Vagina (tissue), 2 donors: ENCODE data around the gene CORO2B. TPM values are rescaled to one million over a fixed set of nuclear protein-coding genes. Genes with fewer than 3 reads are reported as not detected.
A peak's percentile ranks its signal among the peaks of the same experiment; 100 is the strongest.
"Not testable (repeated sequence)": the region's sequence is repeated elsewhere in the genome, so short reads cannot be mapped to it uniquely, and the experiment has no call there.

ENCODE experiments used
- DNase-seq, 2 donors: peaks; one replicate each; pipeline ENCODE4 v3.0.0-alpha.2; 2017; ENCODE audit errors: extremely low spot score in 2 of 2
- H3K27ac ChIP-seq: fragments of 200-600 bp; sonication (generic); one replicate; pipeline ENCODE4 v1.5.1; 2019
- H3K27me3 ChIP-seq: fragments of 200-600 bp; sonication (generic); one replicate; pipeline ENCODE4 v1.5.1; 2019
- H3K36me3 ChIP-seq, 2 donors: fragments of 200-600 bp; sonication (generic); one replicate each; pipeline ENCODE4 v1.5.1; 2017 to 2019
- H3K4me1 ChIP-seq: fragments of 200-600 bp; sonication (generic); one replicate; pipeline ENCODE4 v1.5.1; 2019
- H3K4me3 ChIP-seq, 2 donors: fragments of 200-600 bp; sonication (generic); 1 replicate in 1 of 2; 2 replicates in 1 of 2; pipeline ENCODE4 v1.5.1; 2016 to 2019
- H3K9me3 ChIP-seq: fragments of 200-600 bp; sonication (generic); one replicate; pipeline ENCODE4 v1.5.1; 2019
- CTCF ChIP-seq, 3 experiments: fragments of 450-650 bp in 2 of 3; fragments of 200-600 bp in 1 of 3; sonication (generic) in 1 of 3; IDR thresholded peaks; one replicate each; pipeline ENCODE4 v1.5.1; 2017 to 2019; ENCODE audit warnings: antibody characterized with exemption in 3 of 3, mild to moderate bottlenecking in 2 of 3, moderate library complexity in 2 of 3
- POLR2A ChIP-seq, 2 donors: fragments of 450-650 bp; IDR thresholded peaks; one replicate each; pipeline ENCODE4 v1.6.1; 2017; ENCODE audit warnings: antibody characterized with exemption in 2 of 2, mild to moderate bottlenecking in 2 of 2, moderate library complexity in 2 of 2
- POLR2AphosphoS5 ChIP-seq, 2 donors: sonication (generic); formaldehyde crosslinking; IDR thresholded peaks; one replicate each; pipeline ENCODE4 v1.9.0; 2017; ENCODE audit warnings: antibody characterized with exemption in 2 of 2, mild to moderate bottlenecking in 2 of 2, low read depth in 1 of 2; ENCODE audit not compliant: insufficient read depth in 1 of 2
- intact Hi-C: fragments of 100-400 bp; cut with DNase I; formaldehyde crosslinking; loops from one replicate; pipeline ENCODE4 v1.15.1; 2023
- total RNA-seq: library from RNA; depleted of rRNA; stranded (reverse); fragments of >200 nt; gene quantifications from one replicate; pipeline ENCODE4 v1.2.3, GENCODE V29; 2016

Gene CORO2B
- total RNA-seq, 1 donor from 2014 or later, result 4.7 TPM

- H3K4me3 ChIP-seq, result no peak overlapping the region
- no peak for DNase-seq
- TF ChIP-seq POLR2A (IDR thresholded peaks at IDR 0.05) (no peak), POLR2AphosphoS5 (IDR thresholded peaks at IDR 0.05; ENCODE audit: insufficient read depth in 1 of 2, low read depth in 1 of 2) (no peak), CTCF (IDR thresholded peaks at IDR 0.05) (no peak)
- H3K9me3 ChIP-seq, result no peaks in the 10 kb centered on the region
- intact Hi-C loops, result no loop called here
- no peaks in the 10 kb centered on the region for H3K27me3 ChIP-seq
- H3K36me3 ChIP-seq, result no peaks in the 10 kb centered on the region
- no peak overlapping the region for H3K27ac ChIP-seq
- H3K4me1 ChIP-seq, result peaks cover 32% of the 10 kb centered on the region
Measured at GRCh38 chr15:68644083-68644904, 65.5 kb downstream of the CORO2B start.

- Histone ChIP-seq H3K4me1 (peaks cover 25% of the 10 kb centered on the region), H3K36me3 (no peaks in the 10 kb centered on the region), H3K27ac (no peak overlapping the region), H3K27me3 (no peaks in the 10 kb centered on the region), H3K9me3 (no peaks in the 10 kb centered on the region), H3K4me3 (no peak overlapping the region)
- intact Hi-C loops, result no loop called here
- TF ChIP-seq POLR2AphosphoS5 (IDR thresholded peaks at IDR 0.05; ENCODE audit: insufficient read depth in 1 of 2, low read depth in 1 of 2) (no peak), CTCF (IDR thresholded peaks at IDR 0.05) (no peak), POLR2A (IDR thresholded peaks at IDR 0.05) (no peak)
- DNase-seq, result no peak
Measured at GRCh38 chr15:68644996-68645395, 66.2 kb downstream of the CORO2B start.

- peaks cover 13% of the 10 kb centered on the region for H3K4me1 ChIP-seq
- TF ChIP-seq CTCF (IDR thresholded peaks at IDR 0.05), result no peak
- no peak for TF ChIP-seq POLR2A (IDR thresholded peaks at IDR 0.05)
- peak in 1 of 2 donors; percentile 39 for TF ChIP-seq POLR2AphosphoS5 (IDR thresholded peaks at IDR 0.05; ENCODE audit: insufficient read depth in 1 of 2, low read depth in 1 of 2)
- no peaks in the 10 kb centered on the region for H3K36me3 ChIP-seq
- no peak for DNase-seq
- no peaks in the 10 kb centered on the region for H3K9me3 ChIP-seq
- no peak overlapping the region for H3K27ac ChIP-seq
- H3K4me3 ChIP-seq, result no peak overlapping the region
- intact Hi-C loops, result no loop called here
- H3K27me3 ChIP-seq, result no peaks in the 10 kb centered on the region
Measured at GRCh38 chr15:68646156-68646555, 67.4 kb downstream of the CORO2B start.

GRCh38 chr15:68646696-68647095, 67.9 kb downstream of the CORO2B start:
- Histone ChIP-seq H3K4me3 (no peak overlapping the region), H3K27ac (no peak overlapping the region), H3K36me3 (no peaks in the 10 kb centered on the region), H3K4me1 (peaks cover 8% of the 10 kb centered on the region), H3K27me3 (no peaks in the 10 kb centered on the region), H3K9me3 (no peaks in the 10 kb centered on the region)
- DNase-seq, result no peak
- intact Hi-C loops, result no loop called here
- TF ChIP-seq POLR2AphosphoS5 (IDR thresholded peaks at IDR 0.05; ENCODE audit: insufficient read depth in 1 of 2, low read depth in 1 of 2), result no peak
- no peak for TF ChIP-seq CTCF (IDR thresholded peaks at IDR 0.05)
- no peak for TF ChIP-seq POLR2A (IDR thresholded peaks at IDR 0.05)

- H3K27ac ChIP-seq, H3K9me3 ChIP-seq, H3K4me1 ChIP-seq, DNase-seq, H3K27me3 ChIP-seq, H3K36me3 ChIP-seq, intact Hi-C loops, H3K4me3 ChIP-seq: not testable (repeated sequence)
Measured at GRCh38 chr15:68647361-68647760, 68.6 kb downstream of the CORO2B start.
